Airway epithelial cell (primary cell): ENCODE results near the gene ETS1. TPM values are rescaled to one million over a fixed set of nuclear protein-coding genes. Genes with fewer than 3 reads are reported as not detected.

ENCODE experiments used
- total RNA-seq: library from RNA; depleted of rRNA; stranded (reverse); fragments of >200 nt; gene quantifications from 2 replicates; pipeline ENCODE4 v1.2.3, GENCODE V29; 2015

ETS1 gene
- 36.0 and 52.7 TPM in 2 replicates for total RNA-seq

GRCh38 chr11:128587415-128587814 lies at the start of gene ETS1:
Gene ETS1 (minus strand): TSS chr11:128587558. CDS start chr11:128573130, 14,428 bp downstream.

Other genes with a start within 250 kb of the ETS1 start
- gene FLI1, start 106.5 kb upstream of the ETS1 start, total RNA-seq: 3.0 and 5.6 TPM in 2 replicates